HepG2 (cell line): ENCODE results near the gene SWI5.
A peak's percentile ranks its signal among the peaks of the same experiment; 100 is the strongest.

Experiments used
- CTCF ChIP-seq: sonication (generic); formaldehyde crosslinking; IDR thresholded peaks from 2 replicates; pipeline ENCODE4 v1.5.0; 2020; ENCODE audit warnings: mild to moderate bottlenecking, missing genetic modification reagents, moderate library complexity
- HDAC6 ChIP-seq: fragments of 200-600 bp; sonication (generic); IDR thresholded peaks from 2 replicates; pipeline ENCODE4 v1.7.0; 2017; ENCODE audit warnings: mild to moderate bottlenecking, antibody characterized with exemption, low read length, low read depth
- HNRNPLL ChIP-seq: fragments of 200-400 bp; formaldehyde crosslinking; IDR thresholded peaks from 2 replicates; pipeline ENCODE4 v1.6.1; 2017; ENCODE audit warnings: mild to moderate bottlenecking, low read depth, low read length; ENCODE audit not compliant: poor library complexity, severe bottlenecking
- RAD51 ChIP-seq: fragments of 450-650 bp; IDR thresholded peaks from 2 replicates; pipeline ENCODE4 v1.6.1; 2016; ENCODE audit warnings: borderline replicate concordance
- SIN3A ChIP-seq: IDR thresholded peaks from 2 replicates; pipeline ENCODE4 v1.6.1; 2011; ENCODE audit warnings: low read depth, mild to moderate bottlenecking, control low read depth, low read length, borderline replicate concordance

DNA sequence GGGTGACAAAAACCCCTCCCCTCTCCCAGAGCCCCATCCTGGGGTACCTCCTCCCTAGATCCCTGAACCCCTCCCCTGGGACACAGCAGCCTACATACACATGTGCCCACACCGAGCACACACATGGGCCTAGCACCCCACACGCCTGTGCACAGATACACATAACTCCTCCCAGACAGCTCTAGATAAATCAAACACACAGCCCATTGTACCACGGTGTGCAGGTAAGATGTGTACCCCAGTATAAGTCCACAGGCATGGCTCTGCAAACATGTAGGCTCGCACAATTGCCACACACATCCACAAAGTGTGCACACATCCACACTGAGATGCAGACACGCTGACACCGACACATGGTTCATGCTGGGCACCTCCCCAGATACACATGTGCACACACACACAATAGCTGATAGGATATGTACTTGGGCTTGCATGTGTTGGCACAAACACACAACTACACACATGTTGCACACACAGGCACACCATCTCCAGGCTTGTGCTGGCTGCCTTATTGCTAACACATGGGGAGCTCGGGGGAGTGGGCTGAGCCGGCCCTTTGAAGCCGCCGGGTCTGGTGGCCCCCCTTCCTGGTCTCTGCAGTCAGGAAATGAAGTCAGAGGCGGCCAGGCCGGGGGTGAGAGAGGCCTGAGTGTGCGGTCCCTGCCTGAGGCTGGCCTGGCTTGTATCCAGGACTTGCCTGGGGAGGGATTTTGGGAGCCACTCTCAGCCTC is 30.5 kb upstream of the SWI5 start:
- no peak; the same call in 1 of the 2 replicates for TF ChIP-seq SIN3A
- TF ChIP-seq HDAC6, result no peak
- TF ChIP-seq CTCF (CRISPR knock-in tag), result no peak
- no peak for TF ChIP-seq RAD51
- peak; percentile 17 for TF ChIP-seq HNRNPLL
